ENCODE measurements around the gene PEMT. TPM values are rescaled to one million over a fixed set of nuclear protein-coding genes. Genes with fewer than 3 reads are reported as not detected.
"Not testable (repeated sequence)": the region's sequence is repeated elsewhere in the genome, so short reads cannot be mapped to it uniquely, and the experiment has no call there.

PEMT gene
- total and polyA plus RNA-seq, 2 donors (not counting 1 experiment from before 2014, with no cell fraction given) = 18.0 to 18.6 TPM

- H3K36me3 ChIP-seq (ENCODE audit: control insufficient read depth, insufficient read depth, low read length) = no peaks in the 10 kb centered on the region
- H3K4me3 ChIP-seq (replicated peaks in 1 of 4; ENCODE audit: control extremely low read depth in 1 of 4, insufficient read depth in 1 of 4, low read depth in 3 of 4, low read length in 4 of 4) = no peak overlapping the region
- no peaks in the 10 kb centered on the region for H3K9me3 ChIP-seq (ENCODE audit: control insufficient read depth, insufficient read depth, low read depth, low read length)
- H3K27me3 ChIP-seq (ENCODE audit: control insufficient read depth, insufficient read depth, low read length) = peaks cover 2% of the 10 kb centered on the region
- H3K27ac ChIP-seq (ENCODE audit: insufficient read depth, low read length) = no peak overlapping the region
- no peaks in the 10 kb centered on the region for H3K79me2 ChIP-seq (ENCODE audit: control insufficient read depth, insufficient read depth, low read length)
- H3K4me1 ChIP-seq (ENCODE audit: control insufficient read depth, extremely low read depth, insufficient read depth, low read length) = no peaks in the 10 kb centered on the region
- H3K9ac ChIP-seq (ENCODE audit: insufficient read depth, low read length) = no peak overlapping the region
- no peak overlapping the region for H3K4me2 ChIP-seq (ENCODE audit: extremely low read depth, insufficient read depth, low read length)
- DNase-seq (ENCODE audit: low read depth in 2 of 2) = peak; percentile 7 to 18
- no peak for TF ChIP-seq CTCF (conservative IDR thresholded peaks at IDR 0.05 in 1 of 2, IDR thresholded peaks at IDR 0.05 in 1 of 2; ENCODE audit: low read depth in 1 of 2, low read length in 2 of 2)
- TF ChIP-seq EZH2 (IDR thresholded peaks at IDR 0.05; ENCODE audit: low read length, missing control alignments) = no peak
- no peak overlapping the region for H2AFZ ChIP-seq (ENCODE audit: low read length)
- H4K20me1 ChIP-seq (ENCODE audit: control insufficient read depth, extremely low read depth, insufficient read depth, low read length) = no peaks in the 10 kb centered on the region
Observed at GRCh38 chr17:17636272-17636885, 44.9 kb upstream of the PEMT start.

DNA sequence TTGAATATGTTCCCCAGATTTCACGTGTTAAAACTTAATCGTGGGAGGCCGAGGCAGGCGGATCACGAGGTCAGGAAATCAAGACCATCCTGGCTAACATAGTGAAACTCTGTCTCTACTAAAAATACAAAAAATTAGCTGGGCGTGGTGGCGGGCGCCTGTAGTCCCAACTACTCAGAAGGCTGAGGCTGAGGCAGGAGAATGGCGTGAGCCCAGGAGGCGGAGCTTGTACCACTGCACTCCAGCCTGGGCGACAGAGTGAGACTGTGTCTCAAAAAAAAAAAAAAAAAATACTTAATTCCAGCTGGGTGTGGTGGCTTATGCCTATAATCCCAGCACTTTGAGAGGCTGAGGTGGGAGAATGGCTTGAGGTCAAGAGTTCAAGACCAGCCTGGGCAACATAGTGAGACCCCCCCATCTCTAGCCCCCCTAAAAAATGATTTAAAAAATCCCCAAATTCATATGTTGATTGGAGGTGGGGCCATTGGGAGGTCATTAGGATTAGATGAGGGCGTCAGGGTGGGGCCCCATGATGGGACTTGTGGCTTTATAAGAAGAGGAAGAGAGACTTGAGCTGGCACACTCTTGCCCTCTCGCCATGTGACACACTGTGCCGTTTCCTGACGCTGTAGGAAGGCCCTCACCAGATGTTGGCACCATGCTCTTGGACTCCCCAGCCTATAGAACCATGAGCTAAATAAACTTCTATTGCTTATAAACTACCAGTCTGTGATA is 44.2 kb upstream of the PEMT start:
- not testable (repeated sequence) for H3K27me3 ChIP-seq (ENCODE audit: control insufficient read depth, insufficient read depth, low read length); H3K36me3 ChIP-seq (ENCODE audit: control insufficient read depth, insufficient read depth, low read length); H3K9ac ChIP-seq (ENCODE audit: insufficient read depth, low read length); DNase-seq (ENCODE audit: low read depth in 2 of 2); H2AFZ ChIP-seq (ENCODE audit: low read length); H4K20me1 ChIP-seq (ENCODE audit: control insufficient read depth, extremely low read depth, insufficient read depth, low read length); H3K79me2 ChIP-seq (ENCODE audit: control insufficient read depth, insufficient read depth, low read length); H3K27ac ChIP-seq (ENCODE audit: insufficient read depth, low read length); H3K9me3 ChIP-seq (ENCODE audit: control insufficient read depth, insufficient read depth, low read depth, low read length); H3K4me3 ChIP-seq (replicated peaks in 1 of 4; ENCODE audit: control extremely low read depth in 1 of 4, insufficient read depth in 1 of 4, low read depth in 3 of 4, low read length in 4 of 4); H3K4me1 ChIP-seq (ENCODE audit: control insufficient read depth, extremely low read depth, insufficient read depth, low read length); H3K4me2 ChIP-seq (ENCODE audit: extremely low read depth, insufficient read depth, low read length)

DNA sequence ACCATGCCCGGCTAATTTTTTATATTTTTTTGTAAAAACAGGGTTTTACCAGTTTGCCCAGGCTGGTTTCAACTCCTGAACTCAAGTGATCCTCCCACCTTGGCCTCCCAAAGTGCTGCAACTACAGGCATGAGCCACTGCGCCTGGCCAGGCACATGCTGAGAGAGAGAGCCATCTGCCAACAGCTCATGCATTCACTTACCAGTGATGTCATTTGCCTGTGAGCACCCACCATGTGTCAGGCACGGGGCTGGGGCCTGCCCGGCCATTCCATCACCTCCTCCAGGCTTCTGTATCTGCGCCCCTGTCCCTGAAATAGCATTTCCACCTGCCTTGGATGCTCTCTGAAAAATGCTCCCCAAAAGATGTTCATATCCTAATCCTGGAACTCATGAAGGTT is 43.6 kb upstream of the PEMT start:
- no peaks in the 10 kb centered on the region for H3K9me3 ChIP-seq (ENCODE audit: control insufficient read depth, insufficient read depth, low read depth, low read length)
- no peaks in the 10 kb centered on the region for H3K4me1 ChIP-seq (ENCODE audit: control insufficient read depth, extremely low read depth, insufficient read depth, low read length)
- no peak overlapping the region for H3K4me2 ChIP-seq (ENCODE audit: extremely low read depth, insufficient read depth, low read length)
- no peak overlapping the region for H3K27ac ChIP-seq (ENCODE audit: insufficient read depth, low read length)
- H4K20me1 ChIP-seq (ENCODE audit: control insufficient read depth, extremely low read depth, insufficient read depth, low read length) = no peaks in the 10 kb centered on the region
- no peak for TF ChIP-seq EZH2 (IDR thresholded peaks at IDR 0.05; ENCODE audit: low read length, missing control alignments)
- no peak for TF ChIP-seq CTCF (conservative IDR thresholded peaks at IDR 0.05 in 1 of 2, IDR thresholded peaks at IDR 0.05 in 1 of 2; ENCODE audit: low read depth in 1 of 2, low read length in 2 of 2)
- no peak overlapping the region for H3K4me3 ChIP-seq (replicated peaks in 1 of 4; ENCODE audit: control extremely low read depth in 1 of 4, insufficient read depth in 1 of 4, low read depth in 3 of 4, low read length in 4 of 4)
- H3K27me3 ChIP-seq (ENCODE audit: control insufficient read depth, insufficient read depth, low read length) = peaks cover 2% of the 10 kb centered on the region
- no peaks in the 10 kb centered on the region for H3K79me2 ChIP-seq (ENCODE audit: control insufficient read depth, insufficient read depth, low read length)
- H3K36me3 ChIP-seq (ENCODE audit: control insufficient read depth, insufficient read depth, low read length) = no peaks in the 10 kb centered on the region
- no peak overlapping the region for H3K9ac ChIP-seq (ENCODE audit: insufficient read depth, low read length)
- H2AFZ ChIP-seq (ENCODE audit: low read length) = no peak overlapping the region
- no peak for DNase-seq (ENCODE audit: low read depth in 2 of 2)

Data from fibroblast of lung (primary cell).